Measurements from ENCODE around the gene PLK1. TPM values are rescaled to one million over a fixed set of nuclear protein-coding genes. Genes with fewer than 3 reads are reported as not detected.

The PLK1 gene
- total RNA-seq, 1 donor from 2014 or later, result 2.3 TPM

- Histone ChIP-seq H3K4me3 (peak within 1 kb of the TSS; percentile 88), H3K4me1 (peaks cover 23% of the 10 kb centered on the region), H3K9me3 (no peaks in the 10 kb centered on the region), H3K27ac (peak within 1 kb of the TSS; percentile 76), H3K36me3 (peaks cover 55% of the 10 kb centered on the region), H3K27me3 (ENCODE audit: low read depth) (no peaks in the 10 kb centered on the region)
- intact Hi-C loops (cut with DNase I), result no loop called here
- DNase-seq (peak; percentile 97), ATAC-seq (peak; percentile 100)
- TF ChIP-seq, protein P1, sequence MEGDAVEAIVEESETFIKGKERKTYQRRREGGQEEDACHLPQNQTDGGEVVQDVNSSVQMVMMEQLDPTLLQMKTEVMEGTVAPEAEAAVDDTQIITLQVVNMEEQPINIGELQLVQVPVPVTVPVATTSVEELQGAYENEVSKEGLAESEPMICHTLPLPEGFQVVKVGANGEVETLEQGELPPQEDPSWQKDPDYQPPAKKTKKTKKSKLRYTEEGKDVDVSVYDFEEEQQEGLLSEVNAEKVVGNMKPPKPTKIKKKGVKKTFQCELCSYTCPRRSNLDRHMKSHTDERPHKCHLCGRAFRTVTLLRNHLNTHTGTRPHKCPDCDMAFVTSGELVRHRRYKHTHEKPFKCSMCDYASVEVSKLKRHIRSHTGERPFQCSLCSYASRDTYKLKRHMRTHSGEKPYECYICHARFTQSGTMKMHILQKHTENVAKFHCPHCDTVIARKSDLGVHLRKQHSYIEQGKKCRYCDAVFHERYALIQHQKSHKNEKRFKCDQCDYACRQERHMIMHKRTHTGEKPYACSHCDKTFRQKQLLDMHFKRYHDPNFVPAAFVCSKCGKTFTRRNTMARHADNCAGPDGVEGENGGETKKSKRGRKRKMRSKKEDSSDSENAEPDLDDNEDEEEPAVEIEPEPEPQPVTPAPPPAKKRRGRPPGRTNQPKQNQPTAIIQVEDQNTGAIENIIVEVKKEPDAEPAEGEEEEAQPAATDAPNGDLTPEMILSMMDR (IDR thresholded peaks at IDR 0.05), result no peak
These were observed 37.5 kb upstream of the PLK1 start, which contains the start of the genes DCTN5 and PALB2 for GRCh38 chr16:23640931-23641765. TSS of gene DCTN5 (plus strand) at chr16:23641466. CDS start at chr16:23641543, 77 bp downstream. TSS of gene PALB2 (minus strand) at chr16:23641310. CDS start at chr16:23641157, 153 bp downstream.

DNA sequence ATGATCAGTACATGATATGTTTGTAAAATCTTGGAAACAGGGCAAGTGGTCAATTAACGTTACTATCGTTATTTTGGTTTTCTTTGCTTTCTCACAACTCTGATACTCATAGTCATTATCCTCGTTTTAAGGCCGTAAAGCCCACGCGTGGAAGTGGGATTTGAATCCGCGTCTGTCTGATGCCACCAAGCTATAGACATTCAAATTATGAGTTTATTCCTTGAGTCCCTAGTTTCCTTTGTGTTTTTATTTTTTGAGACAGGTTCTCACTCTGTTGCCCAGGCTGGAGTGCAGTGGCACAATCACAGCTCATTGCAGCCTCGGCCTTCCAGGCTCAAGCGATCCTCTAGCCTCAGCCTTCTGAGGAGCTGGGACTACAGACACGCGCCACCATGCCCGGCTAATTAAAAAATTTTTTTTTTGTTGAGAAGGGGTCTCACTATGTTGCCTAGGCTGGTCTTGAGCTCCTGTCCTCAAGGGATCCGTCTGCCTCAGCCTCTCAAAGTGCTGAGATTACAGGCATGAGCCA is 36.4 kb upstream of the PLK1 start:
- intact Hi-C loops (cut with DNase I), result no loop called here
- TF ChIP-seq, protein P1 (IDR thresholded peaks at IDR 0.05), result no peak
- H3K4me3 ChIP-seq, result peak overlapping the region; percentile 88

DNA sequence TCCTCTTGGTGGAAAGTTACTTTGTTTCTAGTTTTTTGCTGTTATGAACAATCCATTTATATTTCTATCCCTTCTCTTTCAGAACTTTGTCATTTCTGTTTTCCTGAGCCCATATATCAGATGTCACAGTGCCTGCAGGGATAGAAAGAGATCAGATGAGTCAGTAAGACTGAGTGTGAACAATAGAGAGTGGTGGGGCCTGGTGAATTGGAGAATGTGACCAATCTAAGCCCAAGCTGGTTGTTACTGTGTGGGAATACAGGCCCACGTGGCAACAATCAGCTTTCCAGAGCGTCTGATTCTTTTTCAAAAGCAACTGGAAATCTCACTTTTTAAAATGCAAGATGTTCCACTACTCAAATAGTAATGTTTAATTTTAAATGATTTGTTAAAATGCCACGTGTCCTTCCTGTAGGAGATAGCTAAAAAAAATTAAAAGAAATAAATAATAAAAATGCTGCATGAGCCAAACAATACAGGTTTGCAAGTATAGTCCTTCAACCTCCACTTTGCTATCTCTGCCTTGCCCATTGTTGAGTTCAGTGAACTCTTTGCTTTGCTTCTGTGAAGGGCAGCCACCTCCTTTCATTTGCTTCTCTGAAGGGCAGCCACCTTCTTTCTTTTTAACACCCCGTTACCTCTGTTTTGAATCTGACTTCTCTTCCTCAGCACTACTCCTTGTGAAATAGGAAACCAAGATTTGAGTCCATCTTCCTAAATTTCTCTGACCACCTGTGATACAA is 27.8 kb upstream of the PLK1 start:
- Histone ChIP-seq H3K36me3 (peaks cover 60% of the 10 kb centered on the region), H3K4me3 (no peak overlapping the region), H3K27me3 (ENCODE audit: low read depth) (no peaks in the 10 kb centered on the region), H3K9me3 (no peaks in the 10 kb centered on the region), H3K4me1 (no peaks in the 10 kb centered on the region), H3K27ac (no peak overlapping the region)
- ATAC-seq, result no peak
- TF ChIP-seq, protein P1 (IDR thresholded peaks at IDR 0.05), result no peak
- intact Hi-C loops (cut with DNase I), result no loop called here
- no peak for DNase-seq

More for the DNA sequence above, 36.4 kb upstream of the PLK1 start:
- DNase-seq (no peak), ATAC-seq (no peak)
- peaks cover 23% of the 10 kb centered on the region for H3K4me1 ChIP-seq
- peaks cover 49% of the 10 kb centered on the region for H3K36me3 ChIP-seq
- H3K27ac ChIP-seq, result no peak overlapping the region
- H3K27me3 ChIP-seq (ENCODE audit: low read depth), result no peaks in the 10 kb centered on the region
- no peaks in the 10 kb centered on the region for H3K9me3 ChIP-seq

DNA sequence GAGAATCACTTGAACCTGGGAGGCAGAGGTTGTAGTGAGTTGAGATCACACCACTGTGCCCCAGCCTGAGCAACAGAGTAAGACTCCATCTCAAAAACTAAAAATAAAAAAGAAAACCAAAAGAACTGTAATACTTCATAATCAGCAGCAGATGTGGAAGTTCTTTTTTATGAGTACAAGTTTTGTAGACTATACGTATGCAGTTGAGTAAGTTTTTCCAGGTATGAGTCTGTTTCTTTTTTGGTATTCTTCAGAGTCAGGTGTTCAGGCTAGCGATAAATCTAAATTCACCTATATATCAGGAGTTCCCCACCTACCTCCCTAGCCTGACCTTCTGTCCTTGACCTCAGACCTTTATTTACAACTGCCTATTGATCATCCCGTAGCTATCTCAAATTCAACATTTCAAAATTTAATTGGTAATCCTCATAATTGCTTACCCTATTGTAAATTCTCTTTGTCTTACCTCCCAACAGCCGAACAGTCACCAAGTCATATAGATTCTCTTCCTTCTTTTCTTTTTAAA is 26.7 kb upstream of the PLK1 start:
- Histone ChIP-seq H3K4me3 (no peak overlapping the region), H3K4me1 (no peaks in the 10 kb centered on the region), H3K27ac (no peak overlapping the region), H3K36me3 (peaks cover 53% of the 10 kb centered on the region), H3K9me3 (no peaks in the 10 kb centered on the region), H3K27me3 (ENCODE audit: low read depth) (no peaks in the 10 kb centered on the region)
- TF ChIP-seq, protein P1 (IDR thresholded peaks at IDR 0.05), result no peak
- intact Hi-C loops (cut with DNase I), result no loop called here
- DNase-seq (no peak), ATAC-seq (no peak)

- Histone ChIP-seq H3K4me1 (no peaks in the 10 kb centered on the region), H3K27me3 (ENCODE audit: low read depth) (no peaks in the 10 kb centered on the region), H3K9me3 (no peaks in the 10 kb centered on the region), H3K4me3 (no peak overlapping the region), H3K27ac (no peak overlapping the region), H3K36me3 (peaks cover 100% of the 10 kb centered on the region)
- intact Hi-C loops (cut with DNase I), result no loop called here
- ATAC-seq, result no peak
- DNase-seq, result no peak
- TF ChIP-seq, protein P1 (IDR thresholded peaks at IDR 0.05), result no peak
These were observed 14.8 kb upstream of the PLK1 start for GRCh38 chr16:23663918-23664317.

Data from lower lobe of right lung (tissue), 2 donors.